GM23338 (cell line): ENCODE results near the gene ADAP1. TPM values are rescaled to one million over a fixed set of nuclear protein-coding genes. Genes with fewer than 3 reads are reported as not detected.

Experiments
- ATAC-seq: fragments of 200-7000 bp; cut with Tn5 transposase; 3 replicates; pipeline ENCODE4 v1.9.1; 2020
- DNase-seq: peaks from one replicate; pipeline ENCODE4 v3.0.0-alpha.2; 2015; ENCODE audit warnings: low spot score
- H2AFZ ChIP-seq: fragments of 200-600 bp; sonication (generic); 2 replicates; pipeline ENCODE4 v1.8.0; 2016; ENCODE audit warnings: antibody characterized with exemption, mild to moderate bottlenecking, moderate library complexity
- H3F3A ChIP-seq: fragments of 200-600 bp; sonication (generic); replicated peaks from 2 replicates; pipeline ENCODE4 v1.8.0; 2017; ENCODE audit warnings: antibody characterized with exemption, mixed run types, low read depth
- H3K27ac ChIP-seq: fragments of 200-600 bp; sonication (generic); 2 replicates; pipeline ENCODE4 v1.6.1; 2016; ENCODE audit warnings: low read depth
- H3K27me3 ChIP-seq: fragments of 200-600 bp; sonication (generic); 2 replicates; pipeline ENCODE4 v1.8.0; 2016; ENCODE audit warnings: mild to moderate bottlenecking, mixed run types, moderate library complexity; ENCODE audit not compliant: insufficient read depth
- H3K36me3 ChIP-seq: fragments of 200-600 bp; sonication (generic); 2 replicates; pipeline ENCODE4 v1.8.0; 2016; ENCODE audit warnings: mild to moderate bottlenecking; ENCODE audit not compliant: insufficient read depth
- H3K4me1 ChIP-seq: fragments of 200-600 bp; sonication (generic); 2 replicates; pipeline ENCODE4 v1.8.0; 2016; ENCODE audit warnings: mild to moderate bottlenecking, moderate library complexity; ENCODE audit not compliant: insufficient read depth
- H3K4me2 ChIP-seq: fragments of 200-600 bp; sonication (generic); 2 replicates; pipeline ENCODE4 v1.7.1; 2017; ENCODE audit warnings: mixed run types
- H3K4me3 ChIP-seq: fragments of 200-600 bp; sonication (generic); 2 replicates; pipeline ENCODE4 v1.6.1; 2016; ENCODE audit warnings: mixed run types
- H3K79me2 ChIP-seq: fragments of 200-600 bp; sonication (generic); replicated peaks from 2 replicates; pipeline ENCODE4 v1.8.0; 2017; ENCODE audit warnings: mild to moderate bottlenecking; ENCODE audit not compliant: insufficient read depth
- H3K9me2 ChIP-seq: fragments of 200-600 bp; sonication (generic); 2 replicates; pipeline ENCODE4 v1.8.0; 2017; ENCODE audit not compliant: insufficient read depth
- H4K20me1 ChIP-seq: fragments of 200-600 bp; sonication (generic); replicated peaks from 2 replicates; pipeline ENCODE4 v1.8.0; 2017; ENCODE audit warnings: mild to moderate bottlenecking; ENCODE audit not compliant: insufficient read depth
- H3K27ac Mint-ChIP-seq: 2 replicates; pipeline ENCODE4 v1.8.0; 2020; ENCODE audit warnings: inconsistent platforms, mild to moderate bottlenecking, moderate library complexity, mixed read lengths
- H3K27me3 Mint-ChIP-seq: 3 replicates; pipeline ENCODE4 v1.8.0; 2022; ENCODE audit warnings: low read depth, mild to moderate bottlenecking, moderate library complexity, mixed read lengths, inconsistent platforms; ENCODE audit not compliant: insufficient read depth, poor library complexity
- H3K36me3 Mint-ChIP-seq: 3 replicates; pipeline ENCODE4 v1.8.0; 2021; ENCODE audit warnings: low read depth, mild to moderate bottlenecking, inconsistent platforms, moderate library complexity, mixed read lengths
- H3K4me1 Mint-ChIP-seq: 3 replicates; pipeline ENCODE4 v1.8.0; 2020; ENCODE audit warnings: mild to moderate bottlenecking, inconsistent platforms, mixed read lengths
- H3K4me3 Mint-ChIP-seq: 3 replicates; pipeline ENCODE4 v1.8.0; 2021; ENCODE audit warnings: moderate library complexity, mild to moderate bottlenecking, inconsistent platforms, mixed read lengths
- H3K9me3 Mint-ChIP-seq: 3 replicates; pipeline ENCODE4 v1.8.0; 2020; ENCODE audit warnings: moderate library complexity, mild to moderate bottlenecking, inconsistent platforms, mixed read lengths
- POLR2AphosphoS5 ChIP-seq: IDR thresholded peaks from 2 replicates; pipeline ENCODE4 v1.6.1; 2016; ENCODE audit warnings: antibody characterized with exemption, low read depth
- REST ChIP-seq: IDR thresholded peaks from one replicate; pipeline ENCODE4 v1.6.1; 2018; ENCODE audit warnings: antibody characterized with exemption; ENCODE audit not compliant: unreplicated experiment
- STAT1 ChIP-seq: IDR thresholded peaks from one replicate; pipeline ENCODE4 v1.6.1; 2016; ENCODE audit warnings: antibody characterized with exemption; ENCODE audit not compliant: unreplicated experiment
- polyA plus RNA-seq: library from polyadenylated mRNA; unstranded; fragments of >200 nt; fragmentation: Nextera tagmentation; extraction: Ambion mirVana; gene quantifications from 2 replicates; pipeline ENCODE4 v1.2.1, GENCODE V29; 2016
- total RNA-seq: library from RNA; depleted of rRNA; stranded (reverse); fragments of >200 nt; shearing (Covaris generic); gene quantifications from 2 replicates; pipeline ENCODE4 v1.2.3, GENCODE V29; 2014
- TF ChIP-seq, protein P1 (sequence below): IDR thresholded peaks from 2 replicates; pipeline ENCODE4 v1.6.1; 2016; ENCODE audit warnings: antibody characterized with exemption
- TF ChIP-seq, protein P2 (sequence below): fragments of 250-450 bp; sonication (Bioruptor Pico); IDR thresholded peaks from 2 replicates; pipeline ENCODE4 v1.5.0; 2020; ENCODE audit warnings: mild to moderate bottlenecking, moderate library complexity

ADAP1 gene
- total and polyA plus RNA-seq, 2 experiments from 2014 or later = 2.2 to 9.6 TPM

GRCh38 chr7:999149-999879 is 44.8 kb upstream of the ADAP1 start:
- H3K27me3 ChIP-seq = no peaks in the 10 kb centered on the region
- H3K4me3 ChIP-seq = no peak overlapping the region
- Mint-ChIP-seq H3K27me3 (peaks cover 14% of the 10 kb centered on the region), H3K4me1 (0 out of 3 replicates have a peak, but pooled peaks cover 2% of the 10 kb centered on the region), H3K4me3 (no peak overlapping the region), H3K27ac (no peak overlapping the region), H3K9me3 (no peaks in the 10 kb centered on the region), H3K36me3 (no peaks in the 10 kb centered on the region; the same call in 2 of the 3 replicates)
- no peaks in the 10 kb centered on the region for H3K4me1 ChIP-seq
- TF ChIP-seq, protein P1, sequence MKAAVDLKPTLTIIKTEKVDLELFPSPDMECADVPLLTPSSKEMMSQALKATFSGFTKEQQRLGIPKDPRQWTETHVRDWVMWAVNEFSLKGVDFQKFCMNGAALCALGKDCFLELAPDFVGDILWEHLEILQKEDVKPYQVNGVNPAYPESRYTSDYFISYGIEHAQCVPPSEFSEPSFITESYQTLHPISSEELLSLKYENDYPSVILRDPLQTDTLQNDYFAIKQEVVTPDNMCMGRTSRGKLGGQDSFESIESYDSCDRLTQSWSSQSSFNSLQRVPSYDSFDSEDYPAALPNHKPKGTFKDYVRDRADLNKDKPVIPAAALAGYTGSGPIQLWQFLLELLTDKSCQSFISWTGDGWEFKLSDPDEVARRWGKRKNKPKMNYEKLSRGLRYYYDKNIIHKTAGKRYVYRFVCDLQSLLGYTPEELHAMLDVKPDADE = no peak
- TF ChIP-seq POLR2AphosphoS5 = no peak
- no peak for TF ChIP-seq STAT1
- no peak for TF ChIP-seq REST
- TF ChIP-seq, protein P2, sequence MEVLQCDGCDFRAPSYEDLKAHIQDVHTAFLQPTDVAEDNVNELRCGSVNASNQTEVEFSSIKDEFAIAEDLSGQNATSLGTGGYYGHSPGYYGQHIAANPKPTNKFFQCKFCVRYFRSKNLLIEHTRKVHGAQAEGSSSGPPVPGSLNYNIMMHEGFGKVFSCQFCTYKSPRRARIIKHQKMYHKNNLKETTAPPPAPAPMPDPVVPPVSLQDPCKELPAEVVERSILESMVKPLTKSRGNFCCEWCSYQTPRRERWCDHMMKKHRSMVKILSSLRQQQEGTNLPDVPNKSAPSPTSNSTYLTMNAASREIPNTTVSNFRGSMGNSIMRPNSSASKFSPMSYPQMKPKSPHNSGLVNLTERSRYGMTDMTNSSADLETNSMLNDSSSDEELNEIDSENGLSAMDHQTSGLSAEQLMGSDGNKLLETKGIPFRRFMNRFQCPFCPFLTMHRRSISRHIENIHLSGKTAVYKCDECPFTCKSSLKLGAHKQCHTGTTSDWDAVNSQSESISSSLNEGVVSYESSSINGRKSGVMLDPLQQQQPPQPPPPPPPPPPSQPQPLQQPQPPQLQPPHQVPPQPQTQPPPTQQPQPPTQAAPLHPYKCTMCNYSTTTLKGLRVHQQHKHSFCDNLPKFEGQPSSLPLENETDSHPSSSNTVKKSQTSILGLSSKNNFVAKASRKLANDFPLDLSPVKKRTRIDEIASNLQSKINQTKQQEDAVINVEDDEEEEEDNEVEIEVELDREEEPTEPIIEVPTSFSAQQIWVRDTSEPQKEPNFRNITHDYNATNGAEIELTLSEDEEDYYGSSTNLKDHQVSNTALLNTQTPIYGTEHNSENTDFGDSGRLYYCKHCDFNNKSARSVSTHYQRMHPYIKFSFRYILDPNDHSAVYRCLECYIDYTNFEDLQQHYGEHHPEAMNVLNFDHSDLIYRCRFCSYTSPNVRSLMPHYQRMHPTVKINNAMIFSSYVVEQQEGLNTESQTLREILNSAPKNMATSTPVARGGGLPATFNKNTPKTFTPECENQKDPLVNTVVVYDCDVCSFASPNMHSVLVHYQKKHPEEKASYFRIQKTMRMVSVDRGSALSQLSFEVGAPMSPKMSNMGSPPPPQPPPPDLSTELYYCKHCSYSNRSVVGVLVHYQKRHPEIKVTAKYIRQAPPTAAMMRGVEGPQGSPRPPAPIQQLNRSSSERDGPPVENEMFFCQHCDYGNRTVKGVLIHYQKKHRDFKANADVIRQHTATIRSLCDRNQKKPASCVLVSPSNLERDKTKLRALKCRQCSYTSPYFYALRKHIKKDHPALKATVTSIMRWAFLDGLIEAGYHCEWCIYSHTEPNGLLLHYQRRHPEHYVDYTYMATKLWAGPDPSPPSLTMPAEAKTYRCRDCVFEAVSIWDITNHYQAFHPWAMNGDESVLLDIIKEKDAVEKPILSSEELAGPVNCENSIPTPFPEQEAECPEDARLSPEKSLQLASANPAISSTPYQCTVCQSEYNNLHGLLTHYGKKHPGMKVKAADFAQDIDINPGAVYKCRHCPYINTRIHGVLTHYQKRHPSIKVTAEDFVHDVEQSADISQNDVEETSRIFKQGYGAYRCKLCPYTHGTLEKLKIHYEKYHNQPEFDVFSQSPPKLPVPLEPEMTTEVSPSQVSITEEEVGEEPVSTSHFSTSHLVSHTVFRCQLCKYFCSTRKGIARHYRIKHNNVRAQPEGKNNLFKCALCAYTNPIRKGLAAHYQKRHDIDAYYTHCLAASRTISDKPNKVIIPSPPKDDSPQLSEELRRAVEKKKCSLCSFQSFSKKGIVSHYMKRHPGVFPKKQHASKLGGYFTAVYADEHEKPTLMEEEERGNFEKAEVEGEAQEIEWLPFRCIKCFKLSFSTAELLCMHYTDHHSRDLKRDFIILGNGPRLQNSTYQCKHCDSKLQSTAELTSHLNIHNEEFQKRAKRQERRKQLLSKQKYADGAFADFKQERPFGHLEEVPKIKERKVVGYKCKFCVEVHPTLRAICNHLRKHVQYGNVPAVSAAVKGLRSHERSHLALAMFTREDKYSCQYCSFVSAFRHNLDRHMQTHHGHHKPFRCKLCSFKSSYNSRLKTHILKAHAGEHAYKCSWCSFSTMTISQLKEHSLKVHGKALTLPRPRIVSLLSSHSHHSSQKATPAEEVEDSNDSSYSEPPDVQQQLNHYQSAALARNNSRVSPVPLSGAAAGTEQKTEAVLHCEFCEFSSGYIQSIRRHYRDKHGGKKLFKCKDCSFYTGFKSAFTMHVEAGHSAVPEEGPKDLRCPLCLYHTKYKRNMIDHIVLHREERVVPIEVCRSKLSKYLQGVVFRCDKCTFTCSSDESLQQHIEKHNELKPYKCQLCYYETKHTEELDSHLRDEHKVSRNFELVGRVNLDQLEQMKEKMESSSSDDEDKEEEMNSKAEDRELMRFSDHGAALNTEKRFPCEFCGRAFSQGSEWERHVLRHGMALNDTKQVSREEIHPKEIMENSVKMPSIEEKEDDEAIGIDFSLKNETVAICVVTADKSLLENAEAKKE (CRISPR knock-in tag) = no peak
- H3K27ac ChIP-seq = 0 out of 2 replicates have a peak overlapping the region, but pooled peaks have one; percentile 45
- H4K20me1 ChIP-seq = no peaks in the 10 kb centered on the region
- no peak overlapping the region for H2AFZ ChIP-seq
- no peaks in the 10 kb centered on the region for H3F3A ChIP-seq
- DNase-seq = no peak
- no peaks in the 10 kb centered on the region for H3K9me2 ChIP-seq
- H3K4me2 ChIP-seq = no peak overlapping the region
- H3K36me3 ChIP-seq = no peaks in the 10 kb centered on the region
- no peak for ATAC-seq
- no peaks in the 10 kb centered on the region for H3K79me2 ChIP-seq
